Measurements from ENCODE around the gene RTL5.

DNA sequence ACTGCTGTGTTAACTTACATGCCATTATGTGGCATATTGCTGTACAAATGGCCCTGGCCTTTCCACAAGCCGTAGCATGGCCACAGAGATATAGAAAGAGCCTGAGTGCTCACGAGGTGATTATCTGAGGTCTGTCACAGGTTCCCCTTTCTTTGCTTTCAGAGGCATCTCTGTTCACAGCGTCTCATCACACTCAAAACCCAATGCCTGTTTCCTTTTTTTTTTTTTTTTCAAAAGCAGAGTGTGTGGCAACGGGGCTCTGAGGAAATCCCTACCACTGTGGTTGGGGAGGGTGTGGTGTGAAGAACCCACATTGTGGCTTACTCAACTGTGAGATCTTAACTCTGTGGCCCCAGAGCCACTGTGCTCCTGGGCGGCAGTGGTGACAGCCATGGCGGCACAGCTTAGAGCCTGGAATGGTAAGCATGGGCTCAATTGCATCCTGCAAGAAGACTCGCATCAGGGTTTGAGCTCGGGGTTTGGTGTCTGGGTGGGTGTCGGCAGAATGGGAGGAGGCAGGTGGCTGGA is 30.8 kb downstream of the RTL5 start:
- TF ChIP-seq POLR2AphosphoS5 (IDR thresholded peaks at IDR 0.05; ENCODE audit: low read depth, low read length) (no peak), POLR2A (IDR thresholded peaks at IDR 0.05; ENCODE audit: borderline replicate concordance, extremely low read depth, insufficient read depth, insufficient read length) (no peak), SRF (IDR thresholded peaks at IDR 0.05; ENCODE audit: low read depth) (no peak), EZH2 (IDR thresholded peaks at IDR 0.05) (no peak), SIN3A (IDR thresholded peaks at IDR 0.05; ENCODE audit: low read depth) (no peak)
- TF ChIP-seq, protein P1, sequence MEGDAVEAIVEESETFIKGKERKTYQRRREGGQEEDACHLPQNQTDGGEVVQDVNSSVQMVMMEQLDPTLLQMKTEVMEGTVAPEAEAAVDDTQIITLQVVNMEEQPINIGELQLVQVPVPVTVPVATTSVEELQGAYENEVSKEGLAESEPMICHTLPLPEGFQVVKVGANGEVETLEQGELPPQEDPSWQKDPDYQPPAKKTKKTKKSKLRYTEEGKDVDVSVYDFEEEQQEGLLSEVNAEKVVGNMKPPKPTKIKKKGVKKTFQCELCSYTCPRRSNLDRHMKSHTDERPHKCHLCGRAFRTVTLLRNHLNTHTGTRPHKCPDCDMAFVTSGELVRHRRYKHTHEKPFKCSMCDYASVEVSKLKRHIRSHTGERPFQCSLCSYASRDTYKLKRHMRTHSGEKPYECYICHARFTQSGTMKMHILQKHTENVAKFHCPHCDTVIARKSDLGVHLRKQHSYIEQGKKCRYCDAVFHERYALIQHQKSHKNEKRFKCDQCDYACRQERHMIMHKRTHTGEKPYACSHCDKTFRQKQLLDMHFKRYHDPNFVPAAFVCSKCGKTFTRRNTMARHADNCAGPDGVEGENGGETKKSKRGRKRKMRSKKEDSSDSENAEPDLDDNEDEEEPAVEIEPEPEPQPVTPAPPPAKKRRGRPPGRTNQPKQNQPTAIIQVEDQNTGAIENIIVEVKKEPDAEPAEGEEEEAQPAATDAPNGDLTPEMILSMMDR (IDR thresholded peaks at IDR 0.05 in 2 of 3, conservative IDR thresholded peaks at IDR 0.05 in 1 of 3; ENCODE audit: borderline replicate concordance in 1 of 3, insufficient read depth in 1 of 3, low read depth in 2 of 3, low read length in 2 of 3): no peak

Measured in HCT116 (cell line).